B cell (primary cell): Measurements from ENCODE around the gene CERS6.
"Not testable (repeated sequence)": the region's sequence is repeated elsewhere in the genome, so short reads cannot be mapped to it uniquely, and the experiment has no call there.

Experiments used
- EZH2 ChIP-seq: IDR thresholded peaks from 2 replicates; pipeline ENCODE4 v1.6.1; 2012; ENCODE audit warnings: borderline replicate concordance, low read depth, mild to moderate bottlenecking, moderate library complexity, low read length; ENCODE audit not compliant: insufficient read depth, poor library complexity, severe bottlenecking
- TF ChIP-seq, protein P1 (sequence below): fragments of 200-600 bp; IDR thresholded peaks from one replicate; pipeline ENCODE4 v1.8.0; 2022; ENCODE audit warnings: antibody characterized with exemption, mild to moderate bottlenecking

GRCh38 chr2:168791140-168791539 is 335.1 kb downstream of the CERS6 start:
- TF ChIP-seq, protein P1, sequence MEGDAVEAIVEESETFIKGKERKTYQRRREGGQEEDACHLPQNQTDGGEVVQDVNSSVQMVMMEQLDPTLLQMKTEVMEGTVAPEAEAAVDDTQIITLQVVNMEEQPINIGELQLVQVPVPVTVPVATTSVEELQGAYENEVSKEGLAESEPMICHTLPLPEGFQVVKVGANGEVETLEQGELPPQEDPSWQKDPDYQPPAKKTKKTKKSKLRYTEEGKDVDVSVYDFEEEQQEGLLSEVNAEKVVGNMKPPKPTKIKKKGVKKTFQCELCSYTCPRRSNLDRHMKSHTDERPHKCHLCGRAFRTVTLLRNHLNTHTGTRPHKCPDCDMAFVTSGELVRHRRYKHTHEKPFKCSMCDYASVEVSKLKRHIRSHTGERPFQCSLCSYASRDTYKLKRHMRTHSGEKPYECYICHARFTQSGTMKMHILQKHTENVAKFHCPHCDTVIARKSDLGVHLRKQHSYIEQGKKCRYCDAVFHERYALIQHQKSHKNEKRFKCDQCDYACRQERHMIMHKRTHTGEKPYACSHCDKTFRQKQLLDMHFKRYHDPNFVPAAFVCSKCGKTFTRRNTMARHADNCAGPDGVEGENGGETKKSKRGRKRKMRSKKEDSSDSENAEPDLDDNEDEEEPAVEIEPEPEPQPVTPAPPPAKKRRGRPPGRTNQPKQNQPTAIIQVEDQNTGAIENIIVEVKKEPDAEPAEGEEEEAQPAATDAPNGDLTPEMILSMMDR: not testable (repeated sequence)
- not testable (repeated sequence) for TF ChIP-seq EZH2
